GM21529 (cell line): ENCODE measurements around the gene CDYL.

Source experiments
- ATAC-seq: cut with Tn5 transposase; IDR thresholded peaks from one replicate; pipeline ENCODE4 v1.9.1; 2021; ENCODE audit not compliant: unreplicated experiment

CDYL gene

DNA sequence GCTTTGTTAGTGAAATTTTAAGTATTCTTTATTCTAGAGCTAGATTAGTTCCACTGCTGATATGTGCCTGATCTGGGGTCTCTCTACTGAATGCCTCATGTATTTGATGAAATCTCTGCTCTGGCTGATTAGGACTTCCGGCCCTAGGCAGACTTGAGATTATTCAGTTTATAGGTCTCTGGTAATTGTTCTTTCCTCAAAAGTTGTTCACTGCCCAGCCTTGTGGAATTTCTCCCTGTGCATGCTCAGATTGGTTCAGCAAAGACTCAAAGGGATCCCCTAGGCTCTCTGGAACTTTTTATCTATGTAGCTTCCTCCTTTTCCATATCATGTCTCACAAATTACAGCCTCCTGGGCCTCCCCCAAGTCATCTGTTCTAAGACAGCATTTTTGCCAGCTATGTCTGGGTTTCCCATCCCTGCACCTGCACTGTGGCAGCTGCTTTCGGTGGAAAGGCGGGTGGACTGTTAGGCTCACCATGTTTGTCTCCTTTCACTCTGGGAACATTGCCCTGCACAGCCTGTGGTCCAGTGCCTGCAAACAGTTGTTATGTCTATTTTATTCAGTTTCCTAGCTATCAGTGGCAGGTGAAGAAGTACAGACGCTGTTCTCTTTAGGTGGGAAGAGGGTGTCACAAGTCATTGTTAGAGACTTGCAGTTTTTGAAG lies 154.0 kb downstream of the CDYL start:
- no peak for ATAC-seq

DNA sequence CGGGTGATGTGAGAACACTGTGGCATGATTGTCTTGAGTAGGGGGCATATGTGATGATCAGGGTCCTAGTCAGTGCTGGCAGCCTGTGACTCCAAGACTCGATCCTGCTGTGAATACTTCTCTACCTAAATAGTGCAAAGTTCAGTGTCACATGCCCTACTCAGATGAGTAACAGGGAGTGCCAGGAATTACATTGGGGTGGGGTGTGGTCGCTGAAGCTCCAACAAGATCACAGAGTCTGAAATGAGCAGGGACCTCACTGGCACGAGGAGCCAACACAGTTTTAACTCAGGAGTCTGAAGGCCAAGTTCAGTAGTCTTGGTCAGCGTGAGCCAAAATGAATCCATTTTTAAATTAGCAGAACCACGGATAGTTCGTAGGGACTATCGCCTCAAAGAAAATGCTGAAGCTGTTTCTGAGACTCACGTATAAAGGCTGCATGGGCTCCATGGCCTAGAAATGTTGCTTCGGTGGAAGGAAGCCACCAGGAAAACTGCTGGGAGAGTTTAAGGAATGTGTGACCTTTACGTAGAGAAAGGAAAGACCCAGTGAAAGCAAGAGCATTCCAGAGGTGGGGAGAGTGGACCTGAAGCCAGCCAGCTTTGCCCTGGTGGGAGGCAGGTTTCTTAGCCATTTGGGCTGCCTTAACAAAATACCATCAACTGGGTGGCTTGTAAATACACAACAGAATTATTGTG lies 155.5 kb downstream of the CDYL start:
- no peak for ATAC-seq

- no peak for ATAC-seq
Observed at GRCh38 chr6:4932228-4932903, 156.2 kb downstream of the CDYL start.

- peak; percentile 42 for ATAC-seq
Observed at GRCh38 chr6:4935486-4935885, 159.3 kb downstream of the CDYL start.

DNA sequence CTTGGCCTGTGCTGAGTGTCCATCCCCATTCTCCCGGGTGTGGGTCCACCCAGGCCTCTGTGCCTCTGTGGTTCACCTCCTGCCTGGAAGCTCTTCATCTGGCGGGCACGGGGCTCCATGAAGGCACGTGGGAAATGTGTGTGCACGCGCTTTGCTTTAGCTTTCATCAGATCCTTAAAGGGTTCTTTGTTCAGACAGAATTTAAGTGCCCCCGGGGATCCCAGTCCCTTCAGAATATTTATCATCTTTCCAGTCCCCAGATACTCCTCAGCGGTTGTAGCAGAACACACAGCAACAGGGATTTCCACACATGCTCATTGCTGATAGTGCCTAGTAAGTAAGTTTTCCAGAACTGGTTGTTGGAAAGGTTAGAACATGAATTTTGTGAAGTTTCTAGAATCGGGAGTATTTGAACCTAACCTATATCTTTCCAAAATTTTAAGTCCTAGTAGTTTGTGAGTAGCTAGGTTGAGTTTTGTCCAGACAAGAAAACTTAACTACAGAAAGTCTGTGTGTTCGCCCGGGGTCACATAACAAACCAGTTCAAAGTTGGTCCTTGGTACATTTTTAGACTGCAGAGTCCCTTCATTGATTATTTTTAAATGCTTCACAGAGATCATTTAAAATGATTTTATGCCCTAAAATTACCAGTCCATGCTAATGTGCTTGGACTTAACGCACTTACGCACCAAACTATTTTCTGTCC lies 159.9 kb downstream of the CDYL start:
- no peak for ATAC-seq

DNA sequence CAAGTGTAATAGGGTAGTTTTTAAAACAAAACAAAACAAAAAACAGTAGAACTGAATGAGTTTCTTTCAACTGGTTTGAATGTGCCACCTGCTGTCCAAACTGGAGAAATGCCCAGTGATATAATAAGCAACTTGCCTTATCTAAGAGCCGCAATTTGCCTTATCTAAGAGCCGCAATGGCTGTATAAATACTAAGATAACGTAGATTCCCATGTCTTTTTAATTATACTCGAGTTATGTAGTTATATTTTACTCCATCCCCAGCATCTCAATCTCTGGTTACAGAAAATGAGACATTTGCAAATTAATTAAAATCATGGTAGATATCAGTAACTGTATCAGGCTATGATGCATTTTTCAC lies 160.5 kb downstream of the CDYL start:
- no peak for ATAC-seq

DNA sequence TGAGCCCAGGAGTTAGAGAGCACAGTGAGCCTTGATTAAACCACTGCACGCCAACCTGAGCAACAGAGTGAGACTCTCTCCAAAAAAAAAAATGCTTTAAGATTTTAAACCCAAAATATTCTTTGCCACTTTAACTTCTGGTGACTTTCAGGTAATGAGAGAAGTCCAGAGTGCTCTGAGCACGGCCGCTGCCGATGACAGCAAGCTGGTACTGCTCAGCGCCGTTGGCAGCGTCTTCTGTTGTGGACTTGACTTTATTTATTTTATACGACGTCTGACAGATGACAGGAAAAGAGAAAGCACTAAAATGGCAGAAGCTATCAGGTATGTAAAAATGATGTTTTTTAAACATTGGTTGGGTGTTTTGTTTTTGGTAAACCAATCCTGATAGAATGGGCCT lies 161.2 kb downstream of the CDYL start:
- no peak for ATAC-seq

GRCh38 chr6:4939241-4939640 lies 163.0 kb downstream of the CDYL start:
- no peak for ATAC-seq

GRCh38 chr6:4940416-4940815 lies 164.2 kb downstream of the CDYL start:
- ATAC-seq = no peak

DNA sequence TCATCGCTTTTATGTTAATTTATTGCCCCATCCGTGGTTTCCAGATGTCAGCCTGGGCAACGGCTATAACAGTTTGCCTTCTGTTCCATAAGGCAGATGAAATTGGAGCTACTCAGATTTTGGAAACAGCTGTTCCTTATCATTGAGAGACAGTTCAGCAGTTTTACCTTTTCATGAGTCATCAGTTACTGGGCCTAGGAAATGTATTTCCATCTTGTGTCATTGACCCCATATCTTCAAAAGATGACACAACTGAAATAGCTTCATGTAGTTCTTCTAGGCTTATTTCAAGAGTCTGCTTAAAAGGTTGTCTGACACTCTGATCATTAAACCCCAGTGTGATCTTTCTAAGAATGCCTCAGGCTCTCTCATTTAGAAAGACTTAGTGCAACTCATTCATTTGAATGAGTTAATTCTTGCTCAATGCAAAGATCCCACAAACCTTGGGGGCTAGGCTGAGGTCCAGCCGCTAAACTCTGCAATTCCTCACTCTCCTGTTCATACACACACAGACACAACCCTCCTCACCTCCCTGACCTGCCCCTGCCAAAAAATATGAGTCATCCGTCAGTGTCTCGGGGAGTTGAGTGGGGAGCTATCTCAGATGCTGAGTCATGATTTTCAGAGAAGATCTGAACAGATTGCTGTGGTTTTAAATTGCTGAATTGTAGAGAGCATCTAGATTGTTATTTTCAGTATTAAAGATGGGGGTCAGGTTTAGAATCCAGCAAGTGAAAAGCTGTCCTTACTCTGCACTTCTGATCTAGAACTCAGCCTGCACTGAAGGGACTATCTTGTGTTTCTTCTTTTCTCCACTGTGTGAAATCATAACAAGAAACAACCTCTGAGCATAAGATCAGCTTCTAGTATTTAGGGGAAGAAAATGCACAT lies 165.8 kb downstream of the CDYL start:
- ATAC-seq = peak; percentile 68

GRCh38 chr6:4942673-4943009 lies 166.4 kb downstream of the CDYL start:
- no peak for ATAC-seq

DNA sequence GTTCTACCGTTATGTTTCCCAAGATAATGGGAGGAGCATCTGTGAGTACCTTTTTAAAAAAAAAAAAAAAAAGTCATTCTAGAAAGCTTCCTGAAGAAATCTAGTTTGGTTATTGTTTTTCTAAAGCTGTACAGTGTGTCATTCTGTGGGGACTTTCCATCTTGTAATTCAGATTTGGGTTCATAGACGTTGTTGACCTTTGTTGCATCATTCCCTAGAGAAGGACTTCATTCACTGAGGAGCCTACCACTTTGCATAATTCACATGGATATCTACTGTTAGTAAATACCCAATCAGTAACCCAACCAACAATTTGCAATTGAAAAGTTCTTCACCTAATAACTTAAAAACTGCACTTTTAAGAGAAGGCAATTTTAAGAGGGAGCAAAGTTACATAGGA lies 167.5 kb downstream of the CDYL start:
- no peak for ATAC-seq

GRCh38 chr6:4944325-4944724 lies 168.1 kb downstream of the CDYL start:
- no peak for ATAC-seq

GRCh38 chr6:4946521-4946920 lies 170.3 kb downstream of the CDYL start:
- no peak for ATAC-seq

- no peak for ATAC-seq
Observed at GRCh38 chr6:4947716-4948115, 171.5 kb downstream of the CDYL start.

DNA sequence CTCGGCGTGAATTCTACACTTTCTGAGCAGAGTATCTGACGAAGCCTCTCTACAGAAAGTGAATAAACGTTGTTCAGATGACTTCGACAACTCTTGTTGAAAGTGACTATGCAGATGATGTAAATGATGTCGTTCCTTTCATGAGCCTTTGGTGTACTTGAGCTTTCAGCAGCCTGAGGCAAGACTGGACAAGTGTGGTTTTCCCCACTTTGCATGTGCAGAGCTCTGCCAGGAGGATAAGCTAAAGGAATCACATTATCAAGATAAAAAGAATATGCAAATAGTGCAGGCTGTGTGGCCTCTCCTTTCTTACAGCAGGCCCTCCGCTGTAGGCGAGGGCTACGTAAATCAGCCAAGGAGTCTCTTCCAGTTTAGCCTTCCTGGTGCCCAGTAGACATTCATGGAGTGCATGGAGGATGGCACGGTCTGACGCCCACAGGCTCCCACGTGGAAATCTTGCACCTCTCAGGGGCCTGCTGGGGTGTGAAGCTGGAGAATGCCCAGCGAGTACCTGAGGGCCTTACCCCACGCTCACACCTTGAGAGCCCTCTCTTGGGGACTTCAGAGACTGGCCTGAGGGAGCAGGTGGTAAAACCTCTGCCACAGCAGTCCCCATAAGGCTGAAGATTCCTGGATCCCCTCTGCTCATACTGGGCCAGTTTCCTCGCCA lies 172.7 kb downstream of the CDYL start:
- no peak for ATAC-seq

GRCh38 chr6:4950076-4950475 lies 173.9 kb downstream of the CDYL start:
- ATAC-seq = no peak

GRCh38 chr6:4950836-4951533 lies 174.8 kb downstream of the CDYL start:
- no peak for ATAC-seq

GRCh38 chr6:4953440-4953839 lies 177.2 kb downstream of the CDYL start:
- no peak for ATAC-seq

DNA sequence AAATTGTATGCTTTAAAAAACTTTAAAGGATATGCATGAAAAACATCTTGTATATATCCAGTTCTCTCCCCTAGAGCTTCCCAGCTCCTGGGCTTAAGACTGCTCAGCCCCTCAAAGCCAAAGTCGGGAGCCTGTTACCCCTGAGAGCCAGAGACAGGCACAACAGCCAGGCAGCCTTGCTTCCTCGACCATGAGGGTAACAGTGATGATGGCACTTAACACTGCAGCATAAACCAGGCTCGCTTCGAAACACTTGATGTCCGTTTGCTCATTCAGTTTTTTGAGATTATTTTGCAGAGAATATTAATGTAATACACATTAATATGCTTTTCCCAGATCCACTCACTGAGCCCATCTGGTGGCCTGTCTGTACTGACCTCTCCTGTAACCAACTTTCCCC lies 180.4 kb downstream of the CDYL start:
- ATAC-seq = no peak
